ENCODE results near the gene SUMF2.
"Not testable (repeated sequence)": the region's sequence is repeated elsewhere in the genome, so short reads cannot be mapped to it uniquely, and the experiment has no call there.

GRCh38 chr7:56104138-56104537 lies 40.1 kb downstream of the SUMF2 start:
- TF ChIP-seq, protein P1, sequence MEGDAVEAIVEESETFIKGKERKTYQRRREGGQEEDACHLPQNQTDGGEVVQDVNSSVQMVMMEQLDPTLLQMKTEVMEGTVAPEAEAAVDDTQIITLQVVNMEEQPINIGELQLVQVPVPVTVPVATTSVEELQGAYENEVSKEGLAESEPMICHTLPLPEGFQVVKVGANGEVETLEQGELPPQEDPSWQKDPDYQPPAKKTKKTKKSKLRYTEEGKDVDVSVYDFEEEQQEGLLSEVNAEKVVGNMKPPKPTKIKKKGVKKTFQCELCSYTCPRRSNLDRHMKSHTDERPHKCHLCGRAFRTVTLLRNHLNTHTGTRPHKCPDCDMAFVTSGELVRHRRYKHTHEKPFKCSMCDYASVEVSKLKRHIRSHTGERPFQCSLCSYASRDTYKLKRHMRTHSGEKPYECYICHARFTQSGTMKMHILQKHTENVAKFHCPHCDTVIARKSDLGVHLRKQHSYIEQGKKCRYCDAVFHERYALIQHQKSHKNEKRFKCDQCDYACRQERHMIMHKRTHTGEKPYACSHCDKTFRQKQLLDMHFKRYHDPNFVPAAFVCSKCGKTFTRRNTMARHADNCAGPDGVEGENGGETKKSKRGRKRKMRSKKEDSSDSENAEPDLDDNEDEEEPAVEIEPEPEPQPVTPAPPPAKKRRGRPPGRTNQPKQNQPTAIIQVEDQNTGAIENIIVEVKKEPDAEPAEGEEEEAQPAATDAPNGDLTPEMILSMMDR (IDR thresholded peaks at IDR 0.05) = not testable (repeated sequence)
- not testable (repeated sequence) for TF ChIP-seq RAD21 (conservative IDR thresholded peaks at IDR 0.05 in 1 of 2, IDR thresholded peaks at IDR 0.05 in 1 of 2); NR3C1 (IDR thresholded peaks at IDR 0.05); CHD2 (IDR thresholded peaks at IDR 0.05; ENCODE audit: low read length, partially characterized antibody); EP300 (IDR thresholded peaks at IDR 0.05); EHMT2 (IDR thresholded peaks at IDR 0.05; ENCODE audit: low read depth); USF2 (IDR thresholded peaks at IDR 0.05); RCOR1 (IDR thresholded peaks at IDR 0.05; ENCODE audit: low read depth, low read length)

Data from A549 (cell line).